ENCODE measurements around the gene EPHA4.
"Not testable (repeated sequence)": the region's sequence is repeated elsewhere in the genome, so short reads cannot be mapped to it uniquely, and the experiment has no call there.

Gene EPHA4

DNA sequence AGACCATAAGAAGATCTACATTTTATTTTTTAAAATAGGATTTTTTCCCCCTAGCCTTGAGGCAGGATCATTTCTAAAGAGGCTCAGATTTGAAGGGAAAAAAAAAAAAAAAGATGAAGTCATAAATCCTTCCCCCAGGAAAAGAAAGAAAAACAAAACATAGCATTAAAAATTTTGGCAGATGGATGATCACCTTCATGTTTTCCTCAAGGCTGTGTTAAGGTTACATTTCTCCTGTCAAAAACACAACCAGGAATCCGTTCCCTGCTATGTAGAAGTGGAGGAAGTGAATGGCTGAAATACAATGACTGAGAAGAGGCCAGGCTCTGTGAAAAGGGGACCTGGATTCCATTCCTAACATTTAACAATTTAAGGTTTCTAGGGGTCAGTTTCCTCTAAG lies 56.2 kb downstream of the EPHA4 start:
- H3K79me2 ChIP-seq (ENCODE audit: insufficient read depth, low read length), result no peaks in the 10 kb centered on the region
- no peaks in the 10 kb centered on the region for H3K36me3 ChIP-seq (ENCODE audit: insufficient read depth, low read length)
- no peak overlapping the region for H3K27ac ChIP-seq (ENCODE audit: low read length)
- no peak overlapping the region for H3K4me2 ChIP-seq (ENCODE audit: insufficient read depth, low read length)
- no peak overlapping the region for H2AFZ ChIP-seq (ENCODE audit: low read depth, low read length)
- H4K20me1 ChIP-seq (ENCODE audit: insufficient read depth, low read length), result no peaks in the 10 kb centered on the region
- H3K27me3 ChIP-seq (ENCODE audit: insufficient read depth, low read length, poor library complexity), result no peaks in the 10 kb centered on the region
- no peaks in the 10 kb centered on the region for H3K4me1 ChIP-seq (ENCODE audit: insufficient read depth, low read length)
- no peak for DNase-seq
- H3K9ac ChIP-seq (ENCODE audit: low read depth, low read length), result no peak overlapping the region
- ATAC-seq (ENCODE audit: insufficient read depth, low read depth), result no peak
- TF ChIP-seq CTCF (IDR thresholded peaks at IDR 0.05; ENCODE audit: borderline replicate concordance, extremely low read depth, low read length, poor library complexity, severe bottlenecking) (no peak), EZH2 (IDR thresholded peaks at IDR 0.05; ENCODE audit: borderline replicate concordance, low read depth, low read length, severe bottlenecking) (no peak)
- H3K4me3 ChIP-seq (ENCODE audit: low read depth in 1 of 2, low read length in 2 of 2), result no peak overlapping the region
- no peaks in the 10 kb centered on the region for H3K9me3 ChIP-seq (ENCODE audit: insufficient read depth, low read length, severe bottlenecking)

DNA sequence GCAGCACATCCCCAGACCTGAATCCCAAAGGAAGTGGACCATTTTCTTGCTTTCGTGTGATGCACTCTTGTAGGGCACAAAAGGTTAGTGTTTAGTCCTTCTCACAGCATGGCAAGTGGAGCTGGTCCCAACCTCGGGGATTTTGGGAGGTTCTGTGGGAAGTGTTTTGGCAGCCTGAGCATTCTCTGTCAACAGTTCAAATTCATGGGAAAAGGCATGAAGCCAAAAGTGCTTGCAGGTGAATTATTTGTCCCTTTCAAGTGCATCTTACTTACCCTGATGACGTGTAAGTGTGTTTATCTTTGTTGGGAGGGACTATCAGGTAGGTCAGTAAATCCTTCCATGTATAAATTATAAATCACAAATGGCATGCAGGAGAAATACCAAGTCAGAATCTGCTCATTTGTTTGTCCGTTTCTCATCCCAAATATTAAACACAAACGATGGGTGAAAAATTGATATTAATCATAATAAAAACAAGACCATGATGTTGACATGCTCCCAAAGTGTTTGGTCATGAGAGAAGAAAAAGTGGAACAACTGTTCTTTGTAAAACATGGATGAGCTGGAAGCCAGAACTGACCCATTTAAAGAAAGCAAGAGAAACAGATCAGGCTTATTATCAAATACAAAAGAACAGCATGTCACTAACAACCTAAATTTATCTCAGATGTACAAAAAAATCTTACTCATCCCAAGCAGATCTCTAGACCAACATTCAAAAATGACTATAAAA lies 57.6 kb downstream of the EPHA4 start:
- Histone ChIP-seq H3K27me3 (ENCODE audit: insufficient read depth, low read length, poor library complexity) (no peaks in the 10 kb centered on the region), H4K20me1 (ENCODE audit: insufficient read depth, low read length) (no peaks in the 10 kb centered on the region), H3K27ac (ENCODE audit: low read length) (no peak overlapping the region), H3K4me1 (ENCODE audit: insufficient read depth, low read length) (no peaks in the 10 kb centered on the region), H2AFZ (ENCODE audit: low read depth, low read length) (no peak overlapping the region), H3K79me2 (ENCODE audit: insufficient read depth, low read length) (no peaks in the 10 kb centered on the region), H3K36me3 (ENCODE audit: insufficient read depth, low read length) (no peaks in the 10 kb centered on the region), H3K4me2 (ENCODE audit: insufficient read depth, low read length) (no peak overlapping the region), H3K4me3 (ENCODE audit: low read depth in 1 of 2, low read length in 2 of 2) (no peak overlapping the region), H3K9me3 (ENCODE audit: insufficient read depth, low read length, severe bottlenecking) (no peaks in the 10 kb centered on the region), H3K9ac (ENCODE audit: low read depth, low read length) (no peak overlapping the region)
- no peak for ATAC-seq (ENCODE audit: insufficient read depth, low read depth)
- no peak for TF ChIP-seq EZH2 (IDR thresholded peaks at IDR 0.05; ENCODE audit: borderline replicate concordance, low read depth, low read length, severe bottlenecking)
- TF ChIP-seq CTCF (IDR thresholded peaks at IDR 0.05; ENCODE audit: borderline replicate concordance, extremely low read depth, low read length, poor library complexity, severe bottlenecking), result no peak
- no peak for DNase-seq

GRCh38 chr2:221513232-221513631 lies 58.9 kb downstream of the EPHA4 start:
- no peaks in the 10 kb centered on the region for H3K27me3 ChIP-seq (ENCODE audit: insufficient read depth, low read length, poor library complexity)
- no peaks in the 10 kb centered on the region for H3K4me1 ChIP-seq (ENCODE audit: insufficient read depth, low read length)
- H2AFZ ChIP-seq (ENCODE audit: low read depth, low read length), result no peak overlapping the region
- H3K4me3 ChIP-seq (ENCODE audit: low read depth in 1 of 2, low read length in 2 of 2), result no peak overlapping the region
- no peak overlapping the region for H3K4me2 ChIP-seq (ENCODE audit: insufficient read depth, low read length)
- H3K9ac ChIP-seq (ENCODE audit: low read depth, low read length), result no peak overlapping the region
- no peaks in the 10 kb centered on the region for H4K20me1 ChIP-seq (ENCODE audit: insufficient read depth, low read length)
- H3K27ac ChIP-seq (ENCODE audit: low read length), result no peak overlapping the region
- no peaks in the 10 kb centered on the region for H3K9me3 ChIP-seq (ENCODE audit: insufficient read depth, low read length, severe bottlenecking)
- H3K36me3 ChIP-seq (ENCODE audit: insufficient read depth, low read length), result no peaks in the 10 kb centered on the region
- ATAC-seq (ENCODE audit: insufficient read depth, low read depth) (no peak), DNase-seq (no peak)
- H3K79me2 ChIP-seq (ENCODE audit: insufficient read depth, low read length), result no peaks in the 10 kb centered on the region
- TF ChIP-seq EZH2 (IDR thresholded peaks at IDR 0.05; ENCODE audit: borderline replicate concordance, low read depth, low read length, severe bottlenecking) (no peak), CTCF (IDR thresholded peaks at IDR 0.05; ENCODE audit: borderline replicate concordance, extremely low read depth, low read length, poor library complexity, severe bottlenecking) (no peak)

DNA sequence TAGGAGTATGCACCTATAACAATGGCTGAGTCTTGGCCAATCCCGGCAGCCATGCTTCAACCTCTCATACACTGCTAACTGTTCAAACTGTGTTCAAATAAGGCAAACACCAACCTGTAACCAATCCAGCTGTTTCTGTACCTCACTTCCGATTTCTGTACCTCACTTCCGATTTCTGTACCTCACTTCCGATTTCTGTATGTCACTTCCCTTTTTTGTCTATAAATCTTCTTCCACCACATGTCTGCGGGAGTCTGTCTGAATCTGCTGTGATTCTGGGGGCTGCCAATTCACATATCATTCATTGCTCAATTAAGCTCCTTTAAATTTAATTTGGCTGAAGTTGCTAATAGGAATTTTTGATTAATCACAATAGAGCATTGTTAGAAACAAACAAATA lies 60.8 kb downstream of the EPHA4 start:
- not testable (repeated sequence) for H2AFZ ChIP-seq (ENCODE audit: low read depth, low read length); H3K36me3 ChIP-seq (ENCODE audit: insufficient read depth, low read length); DNase-seq; H3K79me2 ChIP-seq (ENCODE audit: insufficient read depth, low read length); H3K4me2 ChIP-seq (ENCODE audit: insufficient read depth, low read length); H3K4me3 ChIP-seq (ENCODE audit: low read depth in 1 of 2, low read length in 2 of 2); H3K27ac ChIP-seq (ENCODE audit: low read length); H3K4me1 ChIP-seq (ENCODE audit: insufficient read depth, low read length); H3K27me3 ChIP-seq (ENCODE audit: insufficient read depth, low read length, poor library complexity); H4K20me1 ChIP-seq (ENCODE audit: insufficient read depth, low read length); H3K9ac ChIP-seq (ENCODE audit: low read depth, low read length); ATAC-seq (ENCODE audit: insufficient read depth, low read depth); H3K9me3 ChIP-seq (ENCODE audit: insufficient read depth, low read length, severe bottlenecking)
